Stimulated activated CD8-positive, alpha-beta memory T cell treated with anti-CD3 and anti-CD28 coated beads, Interleukin-12 subunit alpha, Interleukin-12 subunit beta, amount 100 ng/mL, for 24 hours (primary cell): ENCODE results near the gene USP28.
A peak's percentile ranks its signal among the peaks of the same experiment; 100 is the strongest.
"Not testable (repeated sequence)": the region's sequence is repeated elsewhere in the genome, so short reads cannot be mapped to it uniquely, and the experiment has no call there.

ENCODE experiments used
- DNase-seq: peaks from one replicate; pipeline ENCODE4 v3.0.0-alpha.2; 2020; ENCODE audit errors: extremely low read depth

Gene USP28

GRCh38 chr11:113875234-113876073, at the start of gene USP28:
Gene USP28 (minus strand): TSS chr11:113875572. CDS start chr11:113875501, 71 bp downstream.
- DNase-seq: peak; percentile 59

- DNase-seq: no peak
Observed at GRCh38 chr11:113923572-113923971, 48.2 kb upstream of the USP28 start.

- not testable (repeated sequence) for DNase-seq
Observed at GRCh38 chr11:113911491-113911890, 36.1 kb upstream of the USP28 start.

- no peak for DNase-seq
Observed at GRCh38 chr11:113908098-113908497, 32.7 kb upstream of the USP28 start.

DNA sequence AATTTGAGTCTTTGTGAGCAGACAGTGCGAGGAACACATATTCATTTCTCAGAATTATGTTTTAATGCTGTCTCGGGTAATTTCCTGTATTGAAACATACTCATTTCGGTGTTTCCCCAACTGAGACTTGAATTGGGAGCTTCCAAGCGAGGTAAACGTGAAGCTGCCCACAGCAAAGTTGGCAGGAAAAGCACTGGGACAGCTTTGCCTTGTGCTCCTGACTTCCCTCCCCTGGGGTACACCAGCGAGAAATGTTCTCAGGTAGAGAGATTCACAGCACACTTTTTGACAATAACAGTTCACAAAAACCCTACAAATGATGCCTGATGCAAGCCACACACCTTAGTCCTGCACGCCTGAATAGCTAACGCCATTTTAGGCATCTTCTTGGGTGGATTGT, 32.3 kb upstream of the USP28 start:
- no peak for DNase-seq

- DNase-seq: no peak
Observed at GRCh38 chr11:113907152-113907551, 31.8 kb upstream of the USP28 start.

DNA sequence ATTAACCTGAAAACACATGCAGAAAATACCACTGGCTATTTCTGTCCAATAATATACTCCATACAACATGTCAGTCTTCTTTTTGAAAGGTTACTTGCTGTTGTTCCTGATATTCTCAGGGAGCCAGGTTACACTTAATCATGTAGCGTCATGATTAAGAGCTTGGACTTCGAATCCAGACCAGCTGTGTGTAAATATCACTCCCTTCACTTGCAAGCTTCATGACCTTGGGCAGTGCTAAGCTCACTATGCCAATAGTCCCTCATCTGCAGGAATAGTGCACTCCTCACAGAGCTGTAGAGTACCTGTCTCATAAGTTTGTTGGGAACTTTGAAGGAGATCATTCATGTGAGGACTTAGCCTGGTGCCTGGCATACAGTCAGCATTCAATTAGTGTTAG, 31.1 kb upstream of the USP28 start:
- no peak for DNase-seq

DNA sequence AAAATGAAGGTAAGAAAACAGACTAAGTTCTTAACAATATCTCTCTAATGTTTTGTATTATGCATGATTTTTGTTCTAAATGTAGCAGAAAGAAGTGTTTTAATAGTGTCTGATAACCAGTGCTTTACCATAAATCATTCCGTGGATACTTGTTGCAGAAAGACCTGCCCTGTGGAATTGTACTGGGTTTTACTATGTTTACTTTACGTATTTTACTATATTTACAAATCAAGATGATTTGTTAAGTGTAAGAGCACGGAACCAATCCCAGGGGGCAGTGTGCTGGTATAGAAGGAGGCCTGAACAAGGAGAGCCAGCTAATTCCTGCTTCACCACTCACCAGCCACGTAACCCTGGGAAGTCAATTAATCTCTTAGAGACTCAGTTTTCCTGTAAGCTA, 30.7 kb upstream of the USP28 start:
- DNase-seq: no peak

GRCh38 chr11:113904379-113905101, 29.2 kb upstream of the USP28 start, which contains the start of gene HTR3B:
Gene HTR3B (plus strand): TSS chr11:113904796. CDS start chr11:113904934, 138 bp downstream.
- no peak for DNase-seq

- no peak for DNase-seq
Observed at GRCh38 chr11:113901141-113901540, 25.8 kb upstream of the USP28 start.

DNA sequence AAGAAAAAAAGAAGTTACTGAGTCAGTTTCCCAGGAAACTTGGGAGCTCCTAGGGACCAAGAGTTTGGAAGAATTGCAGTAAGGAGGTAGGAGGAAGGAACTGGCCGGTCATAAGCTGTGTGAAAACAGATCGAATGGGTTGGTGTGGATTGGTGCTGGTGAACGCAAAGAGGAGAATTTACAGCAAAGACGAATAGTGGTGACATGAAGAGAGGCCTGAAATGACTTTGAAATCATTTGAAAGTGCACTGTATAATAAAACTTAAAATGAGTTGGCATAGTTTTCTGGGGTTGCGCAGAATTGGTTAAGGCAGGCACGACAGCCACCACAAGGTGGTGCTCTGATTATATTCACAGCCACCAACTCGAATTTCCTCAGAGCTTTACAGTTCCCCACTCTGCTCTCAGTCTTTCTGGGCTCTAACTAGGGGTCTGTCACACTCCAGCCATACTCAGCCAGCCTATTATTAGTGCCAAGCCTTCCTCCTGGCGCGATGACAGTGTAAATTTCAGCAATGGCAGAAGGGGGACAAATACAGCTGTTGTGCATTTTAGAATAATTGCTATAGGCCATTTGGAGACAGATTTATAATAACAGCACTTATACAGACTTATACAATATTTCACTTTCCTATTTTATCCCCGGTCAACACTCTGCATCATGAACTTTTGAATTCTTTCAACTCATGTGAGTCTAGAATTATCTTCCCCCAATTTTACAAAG, 20.9 kb upstream of the USP28 start:
- no peak for DNase-seq

DNA sequence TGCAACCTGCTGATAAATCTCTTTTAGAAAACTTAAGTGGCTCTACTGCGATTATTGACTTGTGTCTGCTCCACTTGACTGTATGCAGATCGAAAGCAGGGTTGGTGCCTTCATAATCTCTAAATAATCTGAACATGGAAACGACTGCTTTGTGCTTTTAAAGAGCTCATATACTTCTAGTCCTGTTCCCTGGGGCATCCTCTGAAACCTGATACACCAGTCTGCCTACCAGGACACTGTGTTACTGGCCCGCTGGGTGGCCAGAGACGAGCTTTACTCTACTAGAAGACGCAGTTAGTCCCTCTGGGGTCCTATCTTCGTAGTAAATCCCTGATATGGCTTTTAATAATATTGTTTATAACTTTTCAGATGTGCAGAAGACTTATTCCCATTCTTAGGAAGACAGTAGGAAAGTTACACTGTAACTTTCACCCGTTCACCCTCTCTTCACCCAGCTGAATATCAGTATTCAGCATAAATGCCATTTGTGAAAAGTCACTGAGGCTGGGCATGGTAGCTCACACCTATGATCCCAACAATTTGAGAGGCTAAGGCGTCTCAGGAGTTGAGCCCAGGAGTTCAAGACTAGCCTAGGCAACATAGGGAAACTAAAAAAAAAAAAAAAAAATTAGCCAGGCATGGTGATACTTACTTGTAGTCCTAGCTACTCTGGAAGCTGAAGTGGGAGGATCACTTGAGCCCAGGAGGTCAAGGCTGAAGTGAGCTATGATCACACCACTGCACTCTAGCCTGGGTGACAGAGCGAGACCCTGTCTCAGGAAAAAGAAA, 20.2 kb upstream of the USP28 start:
- DNase-seq: no peak

DNA sequence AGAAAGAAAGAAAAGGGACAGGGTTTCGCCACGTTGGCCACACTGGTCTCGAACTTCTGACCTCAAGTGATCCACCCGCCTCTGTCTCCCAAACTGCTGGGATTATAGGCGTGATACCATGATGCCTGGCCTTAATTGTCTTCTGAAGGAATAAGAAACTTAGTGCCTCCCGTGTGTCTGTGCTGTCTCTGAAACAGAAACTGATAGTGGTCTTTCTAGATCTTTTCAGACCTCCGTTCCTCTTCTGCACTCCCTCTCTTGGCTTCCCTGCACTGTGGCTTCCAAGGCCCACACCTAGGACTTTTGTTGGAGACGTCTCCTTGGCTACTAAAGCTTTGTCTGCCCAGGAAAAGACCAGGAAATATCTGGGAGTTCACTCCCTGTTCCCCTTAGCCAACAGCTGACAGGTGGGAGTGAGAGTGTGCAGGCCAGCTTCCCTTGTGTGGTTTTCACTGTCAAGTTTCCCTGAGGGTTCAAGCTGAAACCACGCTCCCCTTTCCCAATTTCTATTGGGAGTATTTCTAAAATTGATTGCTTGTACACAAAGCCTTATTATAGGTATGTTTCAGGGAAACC, 19.1 kb upstream of the USP28 start:
- DNase-seq: no peak

- DNase-seq: no peak
Observed at GRCh38 chr11:113888848-113889247, 13.5 kb upstream of the USP28 start.

DNA sequence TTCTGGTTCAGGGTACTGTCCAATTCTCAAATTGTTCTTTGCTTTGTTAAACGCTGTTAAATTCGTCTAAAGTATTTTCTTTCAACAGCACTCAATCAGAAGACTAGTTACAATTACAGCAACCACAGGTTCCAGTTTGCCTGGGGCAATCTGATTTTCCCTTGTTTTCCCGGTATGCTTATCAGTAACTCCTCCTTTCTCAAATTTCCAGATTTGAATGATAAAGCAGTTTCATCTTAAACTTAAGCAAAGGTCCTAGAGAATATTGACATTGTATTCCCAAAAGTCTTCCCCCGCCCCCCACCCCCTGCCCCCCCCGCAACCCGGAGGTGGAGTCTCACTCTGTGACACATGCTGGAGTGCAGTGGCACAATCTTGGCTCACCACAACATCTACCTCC, 10.5 kb upstream of the USP28 start:
- DNase-seq: no peak

DNA sequence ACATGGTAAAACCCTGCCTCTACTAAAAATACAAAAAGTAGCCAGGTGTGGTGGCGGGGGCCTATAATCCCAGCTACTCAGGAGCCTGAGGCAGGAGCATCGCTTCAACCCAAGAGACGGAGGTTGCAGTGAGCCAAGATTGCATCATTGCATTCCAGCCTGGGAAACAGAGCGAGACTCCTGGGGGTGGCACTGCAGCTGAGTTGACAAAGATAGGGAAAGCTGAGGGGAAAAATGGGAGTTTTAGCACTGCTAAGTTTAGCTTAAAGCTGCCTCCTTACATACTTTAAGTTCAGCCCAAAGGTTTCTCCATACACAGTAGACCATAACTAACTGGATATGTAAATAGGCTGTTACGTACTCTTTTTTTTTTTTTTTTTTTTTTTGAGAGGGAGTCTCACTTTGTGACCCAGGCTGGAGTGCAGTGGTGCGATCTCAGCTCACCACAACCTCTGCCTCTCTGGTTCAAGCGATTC, 9.0 kb upstream of the USP28 start:
- DNase-seq: no peak

DNA sequence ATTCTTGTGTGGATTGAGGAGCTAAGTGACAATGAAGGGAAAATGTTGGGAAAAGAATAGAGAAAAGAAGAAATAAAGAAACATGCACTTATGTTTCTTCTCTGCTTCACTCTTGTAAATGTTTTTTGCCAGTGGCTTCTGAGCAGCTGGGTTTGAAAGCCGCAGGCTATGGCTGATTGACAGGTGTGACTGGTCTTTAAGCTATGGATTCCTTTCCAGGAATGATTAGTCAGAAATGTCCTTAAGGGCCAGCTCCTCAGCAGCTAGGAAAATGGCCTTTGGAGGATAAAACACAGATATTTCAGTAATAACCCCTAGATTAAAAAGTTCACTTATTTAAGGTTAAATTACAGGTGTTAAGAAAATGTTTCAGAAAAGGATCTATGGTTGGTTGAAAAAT, 6.5 kb upstream of the USP28 start:
- DNase-seq: no peak

GRCh38 chr11:113880971-113881370, 5.6 kb upstream of the USP28 start:
- DNase-seq: no peak

DNA sequence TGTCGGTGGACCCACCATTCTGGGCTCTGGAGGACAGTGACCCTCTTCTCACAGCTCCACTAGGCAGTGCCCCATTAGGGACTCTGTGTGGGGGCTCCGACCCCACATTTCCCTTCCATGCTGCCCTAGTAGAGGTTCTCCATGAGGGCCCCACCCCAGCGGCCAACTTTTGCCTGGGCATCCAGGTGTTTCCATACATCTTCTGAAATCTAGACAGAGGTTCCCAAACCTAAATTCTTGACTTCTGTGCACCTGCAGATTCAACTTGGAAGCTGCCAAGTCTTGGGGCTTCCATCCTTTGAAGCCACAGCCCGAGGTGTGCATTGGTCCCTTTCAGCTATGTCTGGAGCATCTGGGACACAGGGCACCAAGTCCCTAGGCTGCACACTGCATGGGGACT, 4.1 kb upstream of the USP28 start:
- DNase-seq: not testable (repeated sequence)

- no peak for DNase-seq
Observed at GRCh38 chr11:113877670-113878055, 2.3 kb upstream of the USP28 start.
